ENCODE measurements around the gene FXR2.

The FXR2 gene

DNA sequence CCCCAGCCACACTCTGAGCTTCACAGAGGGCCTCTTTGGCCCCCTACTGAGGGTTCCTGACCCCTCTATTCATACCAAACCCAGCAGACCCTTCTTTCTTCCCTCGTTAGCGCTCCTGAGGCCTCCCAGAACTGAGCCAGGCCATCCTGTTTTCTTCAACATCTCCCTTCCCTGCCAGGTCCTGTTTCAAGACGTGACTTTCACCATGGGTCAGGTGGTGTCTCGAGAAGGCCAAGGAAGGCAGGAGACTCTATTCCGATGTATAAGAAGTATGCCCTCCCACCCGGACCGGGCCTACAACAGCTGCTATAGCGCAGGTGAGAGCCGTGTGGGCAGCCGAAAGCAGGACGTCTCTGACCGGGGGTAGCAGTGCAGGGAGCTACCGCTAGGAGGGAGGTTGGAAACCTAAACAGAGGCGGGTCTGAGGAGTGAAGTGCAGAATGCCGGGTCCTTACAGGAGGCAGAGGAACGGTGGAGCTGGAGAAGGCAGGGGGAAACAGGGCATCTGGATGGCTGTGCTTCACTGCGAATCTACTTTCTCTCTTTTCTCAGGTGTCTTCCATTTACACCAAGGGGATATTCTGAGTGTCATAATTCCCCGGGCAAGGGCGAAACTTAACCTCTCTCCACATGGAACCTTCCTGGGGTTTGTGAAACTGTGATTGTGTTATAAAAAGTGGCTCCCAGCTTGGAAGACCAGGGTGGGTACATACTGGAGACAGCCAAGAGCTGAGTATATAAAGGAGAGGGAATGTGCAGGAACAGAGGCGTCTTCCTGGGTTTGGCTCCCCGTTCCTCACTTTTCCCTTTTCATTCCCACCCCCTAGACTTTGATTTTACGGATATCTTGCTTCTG, 54.3 kb downstream of the FXR2 start:
- Histone ChIP-seq H3K9ac (ENCODE audit: low read depth in 1 of 2, low read length in 2 of 2) (peak overlapping the region; percentile 71 to 83), H3K4me1 (ENCODE audit: control insufficient read depth in 1 of 2, insufficient read depth in 2 of 2, low read length in 2 of 2) (peaks cover 47 to 64% of the 10 kb centered on the region in 2 donors)

DNA sequence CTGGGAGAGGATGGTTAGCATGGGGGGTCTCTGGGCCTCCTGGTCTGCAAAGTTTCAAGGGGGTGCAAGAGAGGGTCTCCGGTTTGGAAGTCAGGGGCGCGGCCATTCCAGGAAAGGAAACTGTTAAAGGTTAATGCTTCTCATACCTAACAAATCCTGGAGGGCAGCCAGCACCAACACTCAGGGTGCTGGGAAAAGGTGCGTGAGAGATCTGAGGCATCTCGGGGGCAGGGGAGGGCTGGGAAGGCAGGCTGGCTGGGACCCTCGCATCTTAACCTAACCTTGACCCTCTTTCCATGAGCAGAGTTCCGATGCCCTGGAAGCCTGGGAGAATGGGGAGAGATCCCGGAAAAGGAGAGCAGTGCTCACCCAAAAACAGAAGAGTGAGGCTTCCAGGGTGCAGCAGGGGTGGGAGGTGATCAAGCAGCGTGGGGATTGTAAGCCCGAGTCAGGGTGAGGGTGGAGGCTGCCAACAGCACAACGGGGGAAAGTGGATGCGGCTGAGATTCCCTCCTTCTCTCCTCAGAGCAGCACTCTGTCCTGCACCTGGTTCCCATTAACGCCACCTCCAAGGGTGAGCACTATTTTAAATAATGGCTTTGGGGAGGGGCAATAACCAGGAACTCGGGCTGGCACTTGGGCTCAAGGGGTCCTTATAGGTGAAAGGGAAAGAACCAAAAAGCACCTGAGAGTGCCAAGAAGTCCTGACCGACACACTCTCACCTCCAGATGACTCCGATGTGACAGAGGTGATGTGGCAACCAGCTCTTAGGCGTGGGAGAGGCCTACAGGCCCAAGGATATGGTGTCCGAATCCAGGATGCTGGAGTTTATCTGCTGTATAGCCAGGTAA, 55.2 kb downstream of the FXR2 start:
- H3K9ac ChIP-seq (ENCODE audit: low read depth in 1 of 2, low read length in 2 of 2) = peak overlapping the region; percentile 71 to 83
- H3K9me3 ChIP-seq (ENCODE audit: control insufficient read depth in 1 of 2, low read length in 2 of 2) = no peaks in the 10 kb centered on the region
- H3K4me3 ChIP-seq (ENCODE audit: low read depth in 1 of 2, low read length in 2 of 2) = peak overlapping the region; percentile 71 to 90
- H3K27ac ChIP-seq (ENCODE audit: low read depth, low read length) = peak overlapping the region; percentile 98
- H3K4me1 ChIP-seq (ENCODE audit: control insufficient read depth in 1 of 2, insufficient read depth in 2 of 2, low read length in 2 of 2) = peaks cover 47 to 64% of the 10 kb centered on the region in 2 donors
- H3K27me3 ChIP-seq (ENCODE audit: control insufficient read depth in 1 of 2, insufficient read depth in 2 of 2, low read length in 2 of 2) = no peaks in the 10 kb centered on the region
- H3K36me3 ChIP-seq (ENCODE audit: control insufficient read depth in 1 of 2, insufficient read depth in 2 of 2, low read length in 2 of 2) = peaks cover 3 to 9% of the 10 kb centered on the region in 2 donors

More for the DNA sequence above, 54.3 kb downstream of the FXR2 start:
- Histone ChIP-seq H3K27ac (ENCODE audit: low read depth, low read length) (peak overlapping the region; percentile 98), H3K4me3 (ENCODE audit: low read depth in 1 of 2, low read length in 2 of 2) (peak overlapping the region; percentile 71 to 90), H3K27me3 (ENCODE audit: control insufficient read depth in 1 of 2, insufficient read depth in 2 of 2, low read length in 2 of 2) (no peaks in the 10 kb centered on the region), H3K9me3 (ENCODE audit: control insufficient read depth in 1 of 2, low read length in 2 of 2) (no peaks in the 10 kb centered on the region), H3K36me3 (ENCODE audit: control insufficient read depth in 1 of 2, insufficient read depth in 2 of 2, low read length in 2 of 2) (peaks cover 11 to 17% of the 10 kb centered on the region in 2 donors)

DNA sequence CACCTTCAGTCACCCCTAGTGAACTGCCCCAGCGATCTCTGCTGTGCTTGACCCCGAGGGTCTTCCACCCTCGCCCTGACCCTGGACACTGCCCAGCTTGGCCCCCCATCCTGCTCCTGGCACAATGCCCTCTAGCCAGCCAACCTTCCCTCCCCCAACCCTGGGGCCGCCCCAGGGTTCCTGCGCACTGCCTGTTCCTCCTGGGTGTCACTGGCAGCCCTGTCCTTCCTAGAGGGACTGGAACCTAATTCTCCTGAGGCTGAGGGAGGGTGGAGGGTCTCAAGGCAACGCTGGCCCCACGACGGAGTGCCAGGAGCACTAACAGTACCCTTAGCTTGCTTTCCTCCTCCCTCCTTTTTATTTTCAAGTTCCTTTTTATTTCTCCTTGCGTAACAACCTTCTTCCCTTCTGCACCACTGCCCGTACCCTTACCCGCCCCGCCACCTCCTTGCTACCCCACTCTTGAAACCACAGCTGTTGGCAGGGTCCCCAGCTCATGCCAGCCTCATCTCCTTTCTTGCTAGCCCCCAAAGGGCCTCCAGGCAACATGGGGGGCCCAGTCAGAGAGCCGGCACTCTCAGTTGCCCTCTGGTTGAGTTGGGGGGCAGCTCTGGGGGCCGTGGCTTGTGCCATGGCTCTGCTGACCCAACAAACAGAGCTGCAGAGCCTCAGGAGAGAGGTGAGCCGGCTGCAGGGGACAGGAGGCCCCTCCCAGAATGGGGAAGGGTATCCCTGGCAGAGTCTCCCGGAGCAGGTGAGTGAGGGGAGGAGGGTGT, 56.0 kb downstream of the FXR2 start, which contains the start of gene TNFSF13:
TSS of gene TNFSF13 (plus strand) at position 207 of the 776 bp plus-strand sequence. CDS start at position 497, 290 bp downstream.
- no peaks in the 10 kb centered on the region for H3K9me3 ChIP-seq (ENCODE audit: control insufficient read depth in 1 of 2, low read length in 2 of 2)
- peaks cover 45 to 59% of the 10 kb centered on the region in 2 donors for H3K4me1 ChIP-seq (ENCODE audit: control insufficient read depth in 1 of 2, insufficient read depth in 2 of 2, low read length in 2 of 2)
- peaks cover 0 to under 1% of the 10 kb centered on the region in 2 donors for H3K36me3 ChIP-seq (ENCODE audit: control insufficient read depth in 1 of 2, insufficient read depth in 2 of 2, low read length in 2 of 2)
- H3K9ac ChIP-seq (ENCODE audit: low read depth in 1 of 2, low read length in 2 of 2) = peak within 1 kb of the TSS; percentile 71 to 83
- H3K27ac ChIP-seq (ENCODE audit: low read depth, low read length) = peak within 1 kb of the TSS; percentile 98
- H3K27me3 ChIP-seq (ENCODE audit: control insufficient read depth in 1 of 2, insufficient read depth in 2 of 2, low read length in 2 of 2) = no peaks in the 10 kb centered on the region
- peak within 1 kb of the TSS; percentile 71 to 90 for H3K4me3 ChIP-seq (ENCODE audit: low read depth in 1 of 2, low read length in 2 of 2)

DNA sequence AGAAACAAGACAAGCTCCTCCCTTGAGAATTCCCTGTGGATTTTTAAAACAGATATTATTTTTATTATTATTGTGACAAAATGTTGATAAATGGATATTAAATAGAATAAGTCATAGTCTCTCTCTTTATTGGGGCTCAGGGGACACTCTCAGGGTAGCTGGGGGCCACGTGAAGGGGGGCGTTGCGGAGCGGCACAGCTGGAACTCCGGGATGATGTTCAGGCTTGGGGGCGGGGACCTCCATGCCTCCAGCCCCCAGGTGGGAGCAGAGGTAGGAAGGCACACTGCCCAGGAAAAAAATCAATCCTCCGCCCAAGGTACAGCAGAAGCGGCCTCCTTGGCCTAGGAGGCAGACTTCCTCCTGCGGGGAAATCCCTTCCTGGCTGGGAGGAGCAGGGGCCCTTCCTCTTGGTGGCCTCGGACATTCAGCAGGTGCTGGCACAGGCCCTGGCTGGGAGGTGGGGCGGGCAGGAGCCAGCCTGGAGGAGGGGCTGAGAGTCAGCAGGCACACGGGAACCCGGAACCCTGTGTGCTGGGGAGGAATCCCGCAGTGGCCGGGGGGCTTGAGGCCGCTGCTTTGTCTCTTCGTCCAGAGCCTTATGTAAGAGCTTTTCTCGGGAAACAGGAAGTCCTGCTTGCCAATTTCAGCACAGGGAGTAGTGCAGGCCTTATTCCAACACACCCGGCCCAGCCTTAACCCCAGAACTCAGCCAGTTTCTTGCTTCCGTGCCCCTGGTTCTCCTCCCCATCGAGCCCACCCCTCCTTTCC, 56.7 kb downstream of the FXR2 start:
- no peaks in the 10 kb centered on the region for H3K27me3 ChIP-seq (ENCODE audit: control insufficient read depth in 1 of 2, insufficient read depth in 2 of 2, low read length in 2 of 2)
- no peaks in the 10 kb centered on the region for H3K9me3 ChIP-seq (ENCODE audit: control insufficient read depth in 1 of 2, low read length in 2 of 2)
- peaks cover 49 to 57% of the 10 kb centered on the region in 2 donors for H3K4me1 ChIP-seq (ENCODE audit: control insufficient read depth in 1 of 2, insufficient read depth in 2 of 2, low read length in 2 of 2)
- H3K36me3 ChIP-seq (ENCODE audit: control insufficient read depth in 1 of 2, insufficient read depth in 2 of 2, low read length in 2 of 2) = no peaks in the 10 kb centered on the region
- peak overlapping the region; percentile 71 to 90 for H3K4me3 ChIP-seq (ENCODE audit: low read depth in 1 of 2, low read length in 2 of 2)
- H3K27ac ChIP-seq (ENCODE audit: low read depth, low read length) = peak overlapping the region; percentile 98
- peak overlapping the region; percentile 71 to 83 for H3K9ac ChIP-seq (ENCODE audit: low read depth in 1 of 2, low read length in 2 of 2)

DNA sequence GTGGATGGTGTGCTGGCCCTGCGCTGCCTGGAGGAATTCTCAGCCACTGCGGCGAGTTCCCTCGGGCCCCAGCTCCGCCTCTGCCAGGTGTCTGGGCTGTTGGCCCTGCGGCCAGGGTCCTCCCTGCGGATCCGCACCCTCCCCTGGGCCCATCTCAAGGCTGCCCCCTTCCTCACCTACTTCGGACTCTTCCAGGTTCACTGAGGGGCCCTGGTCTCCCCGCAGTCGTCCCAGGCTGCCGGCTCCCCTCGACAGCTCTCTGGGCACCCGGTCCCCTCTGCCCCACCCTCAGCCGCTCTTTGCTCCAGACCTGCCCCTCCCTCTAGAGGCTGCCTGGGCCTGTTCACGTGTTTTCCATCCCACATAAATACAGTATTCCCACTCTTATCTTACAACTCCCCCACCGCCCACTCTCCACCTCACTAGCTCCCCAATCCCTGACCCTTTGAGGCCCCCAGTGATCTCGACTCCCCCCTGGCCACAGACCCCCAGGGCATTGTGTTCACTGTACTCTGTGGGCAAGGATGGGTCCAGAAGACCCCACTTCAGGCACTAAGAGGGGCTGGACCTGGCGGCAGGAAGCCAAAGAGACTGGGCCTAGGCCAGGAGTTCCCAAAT, 57.4 kb downstream of the FXR2 start:
- H3K4me1 ChIP-seq (ENCODE audit: control insufficient read depth in 1 of 2, insufficient read depth in 2 of 2, low read length in 2 of 2) = peaks cover 42 to 50% of the 10 kb centered on the region in 2 donors
- H3K36me3 ChIP-seq (ENCODE audit: control insufficient read depth in 1 of 2, insufficient read depth in 2 of 2, low read length in 2 of 2) = no peaks in the 10 kb centered on the region
- peak overlapping the region; percentile 71 to 83 for H3K9ac ChIP-seq (ENCODE audit: low read depth in 1 of 2, low read length in 2 of 2)
- H3K27me3 ChIP-seq (ENCODE audit: control insufficient read depth in 1 of 2, insufficient read depth in 2 of 2, low read length in 2 of 2) = no peaks in the 10 kb centered on the region
- peak overlapping the region; percentile 87 for H3K27ac ChIP-seq (ENCODE audit: low read depth, low read length)
- no peaks in the 10 kb centered on the region for H3K9me3 ChIP-seq (ENCODE audit: control insufficient read depth in 1 of 2, low read length in 2 of 2)
- H3K4me3 ChIP-seq (ENCODE audit: low read depth in 1 of 2, low read length in 2 of 2) = peak overlapping the region; percentile 69 to 71

DNA sequence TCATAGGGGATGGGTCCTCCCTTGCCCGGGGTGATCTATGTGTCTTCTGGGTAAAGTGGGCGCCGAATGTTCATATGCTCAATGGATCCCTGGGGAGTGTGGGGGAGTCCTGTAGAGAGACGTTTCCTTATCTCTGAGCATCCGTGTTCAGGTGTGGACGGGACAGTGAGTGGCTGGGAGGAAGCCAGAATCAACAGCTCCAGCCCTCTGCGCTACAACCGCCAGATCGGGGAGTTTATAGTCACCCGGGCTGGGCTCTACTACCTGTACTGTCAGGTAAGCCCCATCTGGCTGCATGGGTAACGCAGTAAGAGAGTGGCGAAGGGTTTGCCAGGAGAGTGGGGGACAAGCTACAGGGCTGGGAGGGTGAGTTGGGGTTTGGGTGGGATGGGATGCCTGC, 58.1 kb downstream of the FXR2 start:
- peak overlapping the region; percentile 69 to 71 for H3K4me3 ChIP-seq (ENCODE audit: low read depth in 1 of 2, low read length in 2 of 2)
- H3K4me1 ChIP-seq (ENCODE audit: control insufficient read depth in 1 of 2, insufficient read depth in 2 of 2, low read length in 2 of 2) = peaks cover 42 to 52% of the 10 kb centered on the region in 2 donors
- H3K27me3 ChIP-seq (ENCODE audit: control insufficient read depth in 1 of 2, insufficient read depth in 2 of 2, low read length in 2 of 2) = no peaks in the 10 kb centered on the region
- H3K9me3 ChIP-seq (ENCODE audit: control insufficient read depth in 1 of 2, low read length in 2 of 2) = no peaks in the 10 kb centered on the region
- H3K9ac ChIP-seq (ENCODE audit: low read depth in 1 of 2, low read length in 2 of 2) = peak overlapping the region; percentile 71 to 83
- H3K36me3 ChIP-seq (ENCODE audit: control insufficient read depth in 1 of 2, insufficient read depth in 2 of 2, low read length in 2 of 2) = no peaks in the 10 kb centered on the region
- H3K27ac ChIP-seq (ENCODE audit: low read depth, low read length) = peak overlapping the region; percentile 87

DNA sequence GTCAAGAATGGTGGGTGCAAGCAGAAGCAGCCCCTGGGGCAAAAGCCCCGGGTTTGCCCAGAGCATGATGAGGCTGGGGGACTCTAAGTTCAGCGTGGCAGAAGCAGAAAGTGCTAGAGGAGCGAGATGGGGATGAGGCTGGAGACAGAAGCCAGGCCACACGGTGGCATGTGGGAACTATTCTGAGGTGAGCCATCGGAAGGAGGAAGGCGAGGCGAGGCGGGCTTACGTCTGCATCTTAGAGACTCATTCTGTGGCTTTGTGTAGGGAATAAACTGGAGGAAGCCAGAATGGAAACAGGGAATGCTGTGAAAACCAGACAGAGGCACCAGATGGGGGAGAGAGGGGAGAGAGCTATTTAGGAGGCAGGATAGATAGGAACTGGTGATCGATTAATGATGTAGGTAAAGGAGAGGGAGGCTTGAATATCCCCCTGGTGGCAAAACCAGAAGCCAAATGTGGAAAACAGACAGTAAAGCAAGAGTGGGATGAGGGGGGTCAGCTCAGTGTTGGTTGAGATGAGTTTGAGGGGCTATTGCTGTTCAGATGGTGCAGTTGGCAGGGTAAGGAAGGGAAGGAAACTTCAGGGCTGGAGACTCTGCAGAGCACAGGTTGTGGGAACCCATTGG, 59.3 kb downstream of the FXR2 start:
- no peaks in the 10 kb centered on the region for H3K9me3 ChIP-seq (ENCODE audit: control insufficient read depth in 1 of 2, low read length in 2 of 2)
- H3K36me3 ChIP-seq (ENCODE audit: control insufficient read depth in 1 of 2, insufficient read depth in 2 of 2, low read length in 2 of 2) = no peaks in the 10 kb centered on the region
- peaks cover 49 to 54% of the 10 kb centered on the region in 2 donors for H3K4me1 ChIP-seq (ENCODE audit: control insufficient read depth in 1 of 2, insufficient read depth in 2 of 2, low read length in 2 of 2)
- no peaks in the 10 kb centered on the region for H3K27me3 ChIP-seq (ENCODE audit: control insufficient read depth in 1 of 2, insufficient read depth in 2 of 2, low read length in 2 of 2)
- no peak overlapping the region for H3K4me3 ChIP-seq (ENCODE audit: low read depth in 1 of 2, low read length in 2 of 2)
- no peak overlapping the region for H3K9ac ChIP-seq (ENCODE audit: low read depth in 1 of 2, low read length in 2 of 2)
- H3K27ac ChIP-seq (ENCODE audit: low read depth, low read length) = no peak overlapping the region

DNA sequence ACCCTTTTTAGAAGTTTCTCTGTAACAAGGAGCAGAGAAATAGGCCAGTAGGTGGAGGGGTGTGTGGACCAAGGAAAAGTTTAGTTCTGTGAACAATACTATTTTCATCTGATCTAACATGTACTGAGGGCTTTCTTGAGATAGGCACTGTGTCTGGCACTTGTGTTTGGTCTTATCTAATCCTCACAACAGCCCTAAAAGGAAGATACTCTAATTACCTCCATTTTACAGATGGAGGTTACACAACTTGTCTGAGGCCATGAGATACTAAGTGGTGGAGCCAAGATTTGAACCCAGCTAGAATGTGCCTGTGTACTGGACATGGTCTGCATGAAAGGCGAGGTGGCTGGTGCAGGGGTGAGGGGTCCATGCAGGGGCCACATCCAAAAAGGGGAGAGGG, 61.3 kb downstream of the FXR2 start:
- H3K27me3 ChIP-seq (ENCODE audit: control insufficient read depth in 1 of 2, insufficient read depth in 2 of 2, low read length in 2 of 2) = no peaks in the 10 kb centered on the region
- H3K4me3 ChIP-seq (ENCODE audit: low read depth in 1 of 2, low read length in 2 of 2) = no peak overlapping the region
- no peak overlapping the region for H3K27ac ChIP-seq (ENCODE audit: low read depth, low read length)
- H3K9ac ChIP-seq (ENCODE audit: low read depth in 1 of 2, low read length in 2 of 2) = no peak overlapping the region
- H3K9me3 ChIP-seq (ENCODE audit: control insufficient read depth in 1 of 2, low read length in 2 of 2) = no peaks in the 10 kb centered on the region
- H3K4me1 ChIP-seq (ENCODE audit: control insufficient read depth in 1 of 2, insufficient read depth in 2 of 2, low read length in 2 of 2) = peaks cover 44 to 53% of the 10 kb centered on the region in 2 donors
- no peaks in the 10 kb centered on the region for H3K36me3 ChIP-seq (ENCODE audit: control insufficient read depth in 1 of 2, insufficient read depth in 2 of 2, low read length in 2 of 2)
